Measurements from ENCODE around the gene ORAI3.

The ORAI3 gene

DNA sequence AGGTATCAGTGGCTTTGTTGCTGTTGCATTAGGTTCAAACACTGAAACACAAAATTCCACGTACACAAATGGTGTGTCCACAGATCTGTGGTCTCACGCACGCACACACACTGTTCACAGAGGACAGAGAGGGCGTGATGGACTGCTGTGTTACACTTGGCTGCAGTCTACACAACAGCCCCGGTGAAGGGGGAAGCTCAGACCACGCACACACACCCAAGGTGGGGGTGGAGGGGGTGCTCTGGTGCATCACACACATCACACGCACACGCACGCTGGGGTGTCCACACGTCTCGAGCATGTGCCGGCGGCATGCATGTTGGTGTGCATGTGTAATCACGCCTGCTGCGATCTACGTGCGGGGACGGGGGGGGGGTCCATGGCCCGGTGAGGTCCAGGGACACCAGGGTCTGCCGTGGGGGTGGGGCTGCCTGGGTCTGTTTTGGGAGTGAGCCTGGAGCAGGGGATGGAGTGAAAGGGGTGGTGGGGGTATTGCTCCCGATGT is 43.5 kb downstream of the ORAI3 start:
- no peak for DNase-seq (ENCODE audit: low read depth)

DNA sequence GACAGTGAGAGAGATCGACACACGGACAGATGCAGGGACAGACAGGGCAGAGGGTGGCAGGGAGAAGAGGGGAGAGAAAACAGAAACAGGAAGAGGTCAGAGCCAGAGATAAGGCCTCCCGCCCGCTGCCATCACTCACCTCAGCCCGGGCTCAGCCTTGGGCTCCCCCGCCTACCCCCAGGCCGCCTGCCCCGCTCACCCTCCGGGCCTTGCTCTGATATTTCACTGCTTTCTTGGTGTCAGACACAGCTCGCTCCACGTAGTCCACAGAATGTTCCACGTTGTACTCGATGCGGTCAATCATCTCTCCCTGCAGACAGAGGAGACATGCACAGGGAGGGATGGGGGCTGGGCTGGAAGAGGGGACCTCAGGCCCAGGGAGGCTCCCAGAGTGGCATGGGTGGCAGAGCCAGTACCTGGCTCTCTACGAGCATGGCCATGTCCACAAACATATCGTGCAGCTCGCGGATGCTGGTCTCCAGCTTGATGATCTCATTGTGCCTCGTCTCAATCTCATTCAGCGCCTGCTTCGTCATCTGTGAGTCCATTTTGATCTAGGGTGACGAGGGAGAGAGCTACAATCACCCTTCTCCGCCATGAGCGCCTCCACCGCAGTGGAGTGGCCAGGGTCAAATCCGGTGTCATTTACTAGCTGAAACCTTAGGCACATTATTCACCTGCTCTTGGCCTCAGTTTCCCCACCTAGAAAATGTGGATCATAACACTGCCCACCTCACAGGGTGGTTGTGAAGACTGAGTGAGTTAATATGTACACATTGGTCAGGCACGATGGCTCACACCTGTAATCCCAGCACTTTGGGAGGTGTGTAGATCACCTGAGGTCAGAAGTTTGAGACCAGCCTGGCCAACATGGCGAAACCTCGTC is 44.3 kb downstream of the ORAI3 start:
- no peak for DNase-seq (ENCODE audit: low read depth)

DNA sequence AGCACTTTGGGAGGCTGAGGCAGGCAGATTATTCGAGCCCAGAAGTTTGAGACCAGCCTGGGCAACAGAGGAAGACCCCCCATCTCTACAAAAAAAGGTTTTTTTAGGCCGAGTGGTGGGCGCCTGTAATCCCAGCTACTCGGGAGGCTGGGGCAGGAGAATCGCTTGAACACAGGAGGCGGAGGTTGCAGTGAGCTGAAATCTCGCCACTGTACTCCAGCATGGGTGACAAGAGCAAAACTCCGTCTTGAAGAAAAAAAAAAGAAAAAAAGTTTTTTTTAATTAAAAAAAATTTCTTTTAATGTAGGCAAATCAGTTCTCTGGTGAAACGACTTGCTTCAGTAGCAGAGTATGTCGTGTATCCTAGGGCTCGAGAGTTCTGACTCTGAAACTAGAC is 47.1 kb downstream of the ORAI3 start:
- DNase-seq (ENCODE audit: low read depth): no peak

DNA sequence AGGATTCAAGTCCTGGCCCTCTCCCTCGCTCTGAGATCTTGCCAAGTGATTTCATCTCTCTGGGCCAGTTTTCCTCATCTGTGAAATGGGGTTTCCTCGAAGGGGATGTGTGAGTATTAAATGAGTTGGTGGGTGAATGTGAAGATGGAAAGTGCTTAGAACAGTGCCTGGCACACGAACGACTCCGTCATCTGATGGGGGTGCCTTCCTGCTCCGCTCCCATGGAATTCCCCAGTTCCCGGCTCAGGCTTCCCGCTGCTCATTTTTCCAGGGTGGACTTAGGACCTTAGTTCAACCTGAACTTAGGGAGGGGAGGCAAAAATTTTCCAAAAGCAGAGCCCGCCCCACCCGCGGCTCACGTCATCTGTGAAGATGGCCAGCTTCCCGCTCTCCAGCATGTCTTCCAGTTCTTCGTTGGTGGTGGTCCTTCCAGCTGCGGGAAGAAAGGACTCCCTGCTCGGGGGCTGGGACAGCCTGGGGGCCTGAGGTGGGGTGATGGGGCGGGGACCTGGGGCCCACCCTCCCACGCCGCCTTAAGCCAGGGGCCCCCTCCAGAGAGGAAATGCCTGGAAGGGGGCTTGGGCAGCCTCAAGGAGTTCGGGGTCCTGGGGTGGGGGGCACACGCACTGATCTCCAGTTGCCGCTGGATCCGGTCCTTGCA is 47.6 kb downstream of the ORAI3 start:
- DNase-seq (ENCODE audit: low read depth): no peak

DNA sequence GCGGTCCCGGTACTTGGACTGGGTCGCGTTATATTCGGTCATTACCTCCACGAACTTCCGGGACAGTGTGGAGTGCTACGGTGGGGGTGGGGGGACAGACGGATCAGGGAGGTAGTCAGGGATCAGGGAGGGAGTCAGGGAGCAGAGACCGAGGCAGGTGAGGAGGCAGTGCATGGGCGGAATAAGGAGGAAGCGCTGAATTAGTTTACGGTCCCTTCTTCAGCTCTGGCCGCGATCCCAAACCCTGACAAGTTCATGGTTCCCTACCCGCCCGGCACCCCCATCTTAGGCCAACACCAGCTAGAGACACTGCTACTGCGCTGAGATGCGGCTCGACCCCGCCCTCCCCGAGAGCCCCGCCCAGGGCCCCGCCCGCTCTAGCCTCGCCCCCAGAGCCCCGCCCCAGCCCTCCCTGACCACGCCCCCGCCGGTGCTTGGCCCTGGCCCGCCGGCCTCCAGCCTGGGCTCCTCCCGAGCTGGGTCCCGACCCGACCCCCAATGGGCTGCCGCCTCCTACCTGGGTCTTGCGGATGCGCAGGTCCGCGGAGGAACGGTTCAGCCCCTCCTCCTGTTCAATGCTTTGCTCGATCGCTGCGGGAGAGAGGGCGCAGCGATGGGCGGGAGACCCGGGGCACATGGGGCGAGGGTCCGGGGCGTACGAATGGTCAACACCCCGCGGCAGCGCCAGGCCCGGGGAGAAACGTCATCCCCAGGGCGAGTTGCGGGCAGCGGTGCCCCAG is 48.3 kb downstream of the ORAI3 start:
- no peak for DNase-seq (ENCODE audit: low read depth)

DNA sequence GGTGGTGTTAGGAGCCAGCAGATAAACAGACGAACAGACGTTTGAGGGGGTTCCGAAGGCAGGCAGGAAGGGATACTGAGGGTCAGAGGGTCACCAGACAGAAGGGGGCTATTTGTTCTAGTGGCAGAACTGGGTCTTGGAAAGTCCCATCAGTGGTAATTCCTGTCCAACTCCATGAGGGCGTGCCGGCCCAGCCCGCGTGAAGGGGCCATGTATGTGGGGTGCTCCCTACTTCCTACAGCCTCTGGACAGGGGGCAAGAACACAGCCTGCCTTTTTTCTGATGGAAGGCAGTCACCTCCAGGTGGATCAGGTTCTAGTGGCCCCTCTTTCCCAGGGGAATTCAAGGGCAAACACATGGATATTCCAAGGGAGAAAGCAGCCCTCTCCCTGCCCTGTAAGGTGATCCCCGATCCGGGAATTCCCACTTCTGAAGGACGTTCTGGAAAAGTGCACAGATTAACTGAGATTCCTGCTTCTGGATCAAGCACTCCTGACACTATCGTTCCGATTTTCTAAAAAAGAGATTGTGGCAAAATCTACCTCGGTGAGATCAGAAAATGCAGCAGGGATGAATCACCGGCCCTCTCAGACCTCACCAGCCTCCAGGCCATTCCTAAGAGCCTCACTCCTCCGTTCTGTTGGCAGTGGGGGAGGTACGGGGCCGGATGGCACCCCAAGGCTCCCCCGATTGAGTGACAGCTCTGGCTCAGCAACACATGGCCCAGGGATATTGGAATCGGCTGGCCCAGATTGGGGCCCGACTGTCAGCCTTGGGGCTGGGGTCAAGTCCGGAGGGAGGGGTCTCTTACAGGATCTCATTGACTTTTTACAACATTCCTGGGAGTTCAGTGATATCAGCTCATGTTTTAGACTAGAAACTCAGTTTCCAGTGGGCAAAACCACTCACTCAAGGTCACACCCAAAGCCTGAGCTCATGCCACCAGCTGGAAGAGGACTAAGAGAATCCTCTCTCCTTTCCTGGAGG is 49.1 kb downstream of the ORAI3 start:
- DNase-seq (ENCODE audit: low read depth): peak; percentile 87

DNA sequence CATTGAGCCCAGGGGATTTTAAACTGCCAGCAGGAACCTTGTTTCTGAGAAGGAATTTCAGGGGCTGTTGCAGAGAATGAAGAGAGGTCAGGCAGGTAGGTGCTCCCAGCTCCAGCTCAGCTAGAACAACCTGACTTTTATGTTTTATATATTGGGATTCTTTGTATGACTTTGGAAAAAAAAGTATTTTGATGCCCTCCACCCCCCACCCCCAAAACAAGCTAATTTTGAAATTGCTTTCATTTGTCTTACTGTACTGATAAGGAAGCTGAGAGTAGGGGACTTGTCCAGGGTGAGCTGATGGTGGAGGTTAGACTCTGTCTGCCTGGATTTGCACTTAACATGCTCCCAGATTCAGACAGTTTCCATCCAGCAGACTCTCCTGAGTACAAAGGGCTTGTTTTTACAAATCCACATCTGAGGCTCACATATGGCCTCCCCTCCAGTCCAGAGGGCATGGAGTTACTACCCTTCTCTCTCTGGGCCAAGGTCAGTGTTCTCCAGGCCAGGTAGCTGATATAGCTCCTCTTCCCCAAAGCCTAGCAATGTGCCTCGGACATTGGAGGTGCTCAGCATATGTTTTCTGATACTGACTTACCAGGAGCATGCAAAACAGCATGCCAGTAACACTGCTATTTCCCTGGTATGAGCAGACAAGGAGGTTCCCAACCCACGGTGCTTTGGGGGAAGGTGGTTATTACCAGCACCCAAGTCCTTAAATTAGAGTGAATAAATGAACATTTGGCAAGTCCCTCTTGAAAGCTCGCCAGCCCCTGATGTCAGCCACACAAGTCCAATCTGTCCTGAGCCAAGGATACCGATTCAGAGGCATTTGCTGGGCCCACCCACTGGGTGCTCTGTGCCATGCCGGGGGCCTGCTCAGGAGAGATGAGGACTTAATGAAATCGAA is 50.2 kb downstream of the ORAI3 start:
- no peak for DNase-seq (ENCODE audit: low read depth)

DNA sequence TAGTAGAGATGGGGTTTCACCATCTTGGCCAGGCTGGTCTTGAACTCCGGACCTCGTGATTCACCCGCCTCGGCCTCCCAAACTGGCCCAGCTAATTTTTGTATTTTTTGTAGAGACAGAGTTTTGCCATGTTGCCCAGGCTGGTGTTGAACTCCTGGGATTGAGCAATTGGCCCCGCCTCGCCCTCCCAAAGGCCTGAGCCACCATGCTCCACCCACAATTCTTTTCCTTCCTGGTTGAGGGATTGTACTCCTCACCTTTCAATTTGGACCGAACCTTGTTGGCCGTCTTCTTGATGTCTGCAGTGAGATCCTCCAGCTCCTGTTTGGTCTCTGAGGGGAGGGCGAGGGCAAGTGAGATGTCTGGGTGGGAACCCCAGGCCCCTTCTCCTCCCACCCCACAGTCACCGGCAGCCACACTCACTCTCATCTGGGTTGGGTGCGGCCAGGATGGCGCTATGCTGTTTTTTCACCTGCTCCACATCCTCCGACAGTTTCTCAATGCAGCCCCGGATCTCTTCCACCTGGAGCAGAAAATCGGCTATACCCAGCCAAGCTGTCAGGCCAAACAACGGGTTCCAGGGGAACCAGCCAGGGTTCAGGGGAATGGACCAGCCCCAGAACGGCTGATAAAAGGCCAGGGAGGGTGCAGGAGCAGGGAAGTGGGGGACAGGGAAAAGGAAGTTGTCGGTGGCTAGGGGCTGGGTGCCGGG is 52.0 kb downstream of the ORAI3 start:
- no peak for DNase-seq (ENCODE audit: low read depth)

DNA sequence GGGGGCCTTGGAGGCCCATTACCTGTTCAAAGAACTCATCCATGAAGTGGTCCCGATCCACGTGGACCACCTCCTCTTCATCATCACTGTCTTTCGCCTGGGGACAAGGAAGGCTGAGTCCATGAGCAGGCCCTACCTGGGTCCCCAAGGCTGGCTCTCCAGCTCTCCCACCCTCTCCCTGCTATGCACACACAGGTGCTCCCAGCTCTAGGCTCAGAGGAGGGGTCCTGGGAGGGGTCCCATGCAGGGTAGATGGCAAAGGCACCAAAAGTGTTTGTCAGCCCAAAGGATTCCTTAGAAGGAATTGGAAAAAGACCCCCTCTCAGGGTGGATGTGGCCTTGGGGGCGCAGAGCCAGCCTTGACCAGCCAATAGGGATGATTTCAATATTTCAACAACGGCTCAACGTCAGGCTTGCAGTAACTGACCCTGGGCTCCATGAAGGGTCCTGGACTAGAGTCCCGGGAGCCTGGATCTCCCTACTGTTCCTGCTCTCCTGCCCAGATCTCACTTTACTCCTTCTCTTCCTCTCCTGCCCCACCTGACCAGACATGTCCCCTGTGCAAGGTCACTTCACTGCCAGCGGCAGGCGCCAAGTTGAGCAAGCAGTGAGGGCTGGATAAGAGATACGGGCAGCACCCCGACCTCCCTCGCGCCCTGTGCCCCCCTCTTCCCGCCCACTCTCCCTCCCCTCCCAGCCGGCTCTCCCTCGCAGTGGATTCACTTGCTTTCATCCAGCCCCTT is 52.8 kb downstream of the ORAI3 start:
- DNase-seq (ENCODE audit: low read depth): no peak

DNA sequence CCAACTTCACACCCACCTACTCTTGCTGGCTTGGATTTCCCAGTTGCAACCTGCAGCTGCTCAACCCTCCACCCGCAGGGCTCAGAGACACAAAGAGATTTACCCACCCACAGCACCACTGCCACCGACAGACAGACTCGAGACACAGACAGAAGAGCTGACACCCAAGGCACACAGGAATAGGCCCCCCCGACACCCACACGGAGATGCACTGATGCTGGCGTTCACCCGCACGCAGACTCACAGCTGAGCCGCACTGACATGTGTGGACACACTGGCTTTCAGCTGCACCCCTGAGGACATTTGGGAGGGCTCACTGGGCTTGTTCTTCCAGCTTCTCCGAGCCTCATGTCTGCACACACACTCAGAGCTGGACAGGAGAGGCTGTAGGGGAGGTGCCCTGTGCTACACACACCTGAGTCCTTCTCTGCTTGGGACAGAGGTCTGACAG is 53.4 kb downstream of the ORAI3 start:
- no peak for DNase-seq (ENCODE audit: low read depth)

DNA sequence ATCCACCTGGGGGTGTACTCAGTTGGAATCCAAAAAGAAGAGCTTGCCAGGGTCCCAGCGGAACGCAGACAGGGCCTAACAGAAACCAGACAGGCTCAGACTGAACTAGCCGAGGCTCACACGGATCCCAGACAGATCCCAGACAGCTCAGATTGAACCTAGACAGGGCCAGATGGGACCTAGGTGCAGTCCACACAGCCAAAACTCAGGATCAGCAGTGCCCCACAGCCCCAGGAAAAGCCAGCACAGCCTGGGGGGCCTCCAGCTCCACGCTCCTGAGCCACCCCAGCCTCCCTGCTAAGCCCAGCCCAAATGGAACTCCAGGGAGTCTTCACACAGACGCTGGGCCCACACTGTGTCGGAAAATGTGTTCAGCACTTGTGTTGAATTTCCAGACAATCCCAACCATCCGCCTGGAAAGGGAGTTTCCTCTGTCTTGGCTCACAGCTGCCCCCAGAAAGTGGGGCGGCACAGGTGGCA is 54.0 kb downstream of the ORAI3 start:
- DNase-seq (ENCODE audit: low read depth): no peak

DNA sequence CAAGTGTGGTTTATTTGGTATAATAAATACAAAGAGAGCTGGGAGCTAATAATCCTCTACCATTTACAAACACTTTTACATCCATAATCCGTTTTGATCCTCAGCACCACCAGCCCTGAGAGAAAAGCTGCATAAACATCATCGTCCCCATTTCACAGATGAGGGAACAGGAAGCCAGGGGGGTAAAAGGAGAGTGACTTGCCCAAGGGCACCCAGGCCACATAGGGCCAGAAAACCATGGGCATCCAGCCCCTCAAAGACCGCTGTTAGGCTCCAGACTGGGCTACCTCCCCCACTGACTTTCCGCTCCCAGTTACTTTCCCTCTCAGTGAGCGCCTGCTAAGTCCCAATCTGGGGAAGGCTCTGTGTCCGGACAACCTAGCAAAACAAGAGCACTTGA is 54.9 kb downstream of the ORAI3 start:
- DNase-seq (ENCODE audit: low read depth): no peak
